SK-N-SH (cell line): Measurements from ENCODE around the gene ADAM11. TPM values are rescaled to one million over a fixed set of nuclear protein-coding genes. Genes with fewer than 3 reads are reported as not detected.

Experiments
- CTCF ChIA-PET: fragments of 300-600, 350-600 bp; formaldehyde crosslinking; extraction: SDS; loops from one replicate; lab custom pipeline; 2021; lab: Yijun Ruan, JAX
- POLR2A ChIA-PET: fragments of 350-600 bp; sonication (Branson Sonifier 250); formaldehyde crosslinking; extraction: SDS; loops from one replicate; lab custom pipeline; 2020; ENCODE audit warnings: antibody characterized with exemption, inconsistent platforms; lab: Yijun Ruan, JAX
- DNase-seq: peaks from one replicate; pipeline ENCODE4 v3.0.0; 2012
- H2AFZ ChIP-seq: fragments of 200-600 bp; sonication (generic); 2 replicates; pipeline ENCODE4 v1.8.1; 2016; ENCODE audit warnings: antibody characterized with exemption, mild to moderate bottlenecking, low read depth
- H3F3A ChIP-seq: fragments of 200-600 bp; sonication (generic); replicated peaks from 2 replicates; pipeline ENCODE3; 2016; ENCODE audit warnings: antibody characterized with exemption, mild to moderate bottlenecking; ENCODE audit not compliant: insufficient read depth
- H3K27ac ChIP-seq, 2 experiments: fragments of 200-500 bp in 1 of 2; fragments of 200-600 bp in 1 of 2; sonication (Bioruptor generic) in 1 of 2; sonication (generic), shearing (Covaris generic) in 1 of 2; 2 replicates each; pipeline versions ENCODE4 v1.5.1 to v1.6.1; 2014 to 2016; ENCODE audit warnings: low read depth in 2 of 2, inconsistent platforms in 1 of 2, low read length in 1 of 2, mild to moderate bottlenecking in 1 of 2, mixed read lengths in 1 of 2
- H3K27me3 ChIP-seq: fragments of 200-600 bp; sonication (generic), shearing (Covaris generic); 2 replicates; pipeline ENCODE4 v1.6.1; 2016; ENCODE audit warnings: mixed run types; ENCODE audit not compliant: insufficient read depth
- H3K36me3 ChIP-seq, 2 experiments: fragments of 200-500 bp in 1 of 2; fragments of 200-600 bp in 1 of 2; sonication (Bioruptor generic) in 1 of 2; sonication (generic) in 1 of 2; replicated peaks in 1 of 2; 2 replicates each; pipeline versions ENCODE3 to v1.5.1; 2014 to 2016; ENCODE audit warnings: low read length in 1 of 2, mild to moderate bottlenecking in 1 of 2; ENCODE audit not compliant: insufficient read depth in 2 of 2, control insufficient read depth in 1 of 2
- H3K4me1 ChIP-seq, 2 experiments: fragments of 200-500 bp in 1 of 2; fragments of 200-600 bp in 1 of 2; sonication (Bioruptor generic) in 1 of 2; sonication (generic), shearing (Covaris generic) in 1 of 2; 2 replicates each; pipeline versions ENCODE4 v1.5.1 to v1.6.1; 2014 to 2016; ENCODE audit warnings: low read depth in 1 of 2, low read length in 1 of 2, mixed run types in 1 of 2; ENCODE audit not compliant: insufficient read depth in 2 of 2, control insufficient read depth in 1 of 2
- H3K4me2 ChIP-seq: fragments of 200-600 bp; sonication (generic), shearing (Covaris generic); 2 replicates; pipeline ENCODE4 v1.6.1; 2017; ENCODE audit warnings: mixed run types
- H3K4me3 ChIP-seq, 2 experiments: fragments of 200-500 bp in 1 of 2; fragments of 200-600 bp in 1 of 2; sonication (Bioruptor generic) in 1 of 2; sonication (generic), shearing (Covaris generic) in 1 of 2; 2 replicates each; pipeline versions ENCODE4 v1.5.1 to v1.8.1; 2014 to 2016; ENCODE audit warnings: low read depth in 2 of 2, inconsistent platforms in 1 of 2, low read length in 1 of 2, mild to moderate bottlenecking in 1 of 2, mixed read lengths in 1 of 2, moderate library complexity in 1 of 2
- H3K79me2 ChIP-seq: fragments of 200-600 bp; sonication (generic); 2 replicates; pipeline ENCODE4 v1.8.1; 2017; ENCODE audit warnings: mild to moderate bottlenecking; ENCODE audit not compliant: insufficient read depth
- H3K9ac ChIP-seq: fragments of 200-600 bp; sonication (generic); 2 replicates; pipeline ENCODE4 v1.6.1; 2017; ENCODE audit warnings: mixed run types
- H3K9me2 ChIP-seq: fragments of 200-600 bp; sonication (generic); 2 replicates; pipeline ENCODE4 v1.6.1; 2017; ENCODE audit warnings: mixed run types
- H3K9me3 ChIP-seq: fragments of 200-600 bp; sonication (generic); 2 replicates; pipeline ENCODE4 v1.6.1; 2017; ENCODE audit warnings: mixed run types, mild to moderate bottlenecking, moderate library complexity
- H4K20me1 ChIP-seq: fragments of 200-600 bp; sonication (generic); 2 replicates; pipeline ENCODE4 v1.6.1; 2017; ENCODE audit warnings: mild to moderate bottlenecking, mixed run types; ENCODE audit not compliant: insufficient read depth
- CHD2 ChIP-seq: fragments of 150-350 bp; IDR thresholded peaks from 2 replicates; pipeline ENCODE4 v1.6.1; 2018; ENCODE audit warnings: low read length; ENCODE audit not compliant: partially characterized antibody
- EZH2phosphoT487 ChIP-seq: fragments of 200-600 bp; sonication (generic); IDR thresholded peaks from 2 replicates; pipeline ENCODE4 v1.6.1; 2017; ENCODE audit warnings: low read depth, mixed run types, mild to moderate bottlenecking, antibody characterized with exemption, moderate library complexity, borderline replicate concordance
- MEF2A ChIP-seq: IDR thresholded peaks from 2 replicates; pipeline ENCODE4 v1.4.0; 2012; ENCODE audit warnings: low read depth, borderline replicate concordance
- MXI1 ChIP-seq: IDR thresholded peaks from 2 replicates; pipeline ENCODE4 v1.6.1; 2012; ENCODE audit warnings: mild to moderate bottlenecking, low read depth, low read length, improper control_type of control experiment
- REST ChIP-seq: IDR thresholded peaks from 2 replicates; pipeline ENCODE4 v1.6.1; 2012; ENCODE audit warnings: mild to moderate bottlenecking, low read depth, low read length, moderate library complexity
- RXRA ChIP-seq: IDR thresholded peaks from 2 replicates; pipeline ENCODE4 v1.4.0; 2012; ENCODE audit warnings: low read depth, mild to moderate bottlenecking, borderline replicate concordance
- SMC3 ChIP-seq: IDR thresholded peaks from 2 replicates; pipeline ENCODE4 v1.6.1; 2012; ENCODE audit warnings: low read depth, low read length, improper control_type of control experiment
- TEAD4 ChIP-seq: IDR thresholded peaks from 2 replicates; pipeline ENCODE4 v1.4.0; 2012; ENCODE audit warnings: mild to moderate bottlenecking, borderline replicate concordance; ENCODE audit not compliant: insufficient read depth
- USF1 ChIP-seq: IDR thresholded peaks from 2 replicates; pipeline ENCODE4 v1.4.0; 2012; ENCODE audit warnings: low read depth, borderline replicate concordance
- ZBTB33 ChIP-seq: IDR thresholded peaks from 2 replicates; pipeline ENCODE4 v1.4.0; 2012; ENCODE audit warnings: low read depth, borderline replicate concordance
- WGBS: methylation state at CpG from one replicate; pipeline ENCODE4 v1.1.6; 2017; ENCODE audit warnings: low lambda C conversion rate; 5-methylcytosine and 5-hydroxymethylcytosine counted together
- polyA plus RNA-seq, 3 experiments: library from polyadenylated mRNA; depleted of rRNA; stranded (reverse); fragments of >200 nt; gene quantifications; 2 replicates each; pipeline ENCODE4 v1.2.3, GENCODE V29; 2012

ADAM11 gene
- polyA plus RNA-seq, 1 of the 3 experiments (the other 2 are of a cell fraction), result 2.5 TPM

- Histone ChIP-seq H4K20me1 (no peaks in the 10 kb centered on the region), H3K27me3 (no peaks in the 10 kb centered on the region)
- TF ChIP-seq REST (no peak), MEF2A (no peak), TEAD4 (no peak), MXI1 (no peak)
- TF ChIP-seq, all 33 proteins: peak for 0
- ChIA-PET POLR2A (no interaction called here), CTCF (interaction anchor here (0.8 to 17.7 kb wide), 7 partner anchors 9 to 93 kb away, joined by 3 to 420 read pairs (median 3); no protein-coding TSS in a partner anchor)
- H3K4me2 ChIP-seq, result no peak overlapping the region
- H3K9me2 ChIP-seq, result no peaks in the 10 kb centered on the region
- H3K4me3 ChIP-seq, result no peak overlapping the region
- peaks cover 0 to 11% of the 10 kb centered on the region in 2 experiments; a peak in 1 of 4 replicates for H3K4me1 ChIP-seq
- 92% methylated on average over 4 of the region's 7 CpGs for WGBS
- no peaks in the 10 kb centered on the region for H3K9me3 ChIP-seq
- no peaks in the 10 kb centered on the region for H3K36me3 ChIP-seq
- H3F3A ChIP-seq, result no peaks in the 10 kb centered on the region
- no peak overlapping the region for H2AFZ ChIP-seq
- H3K9ac ChIP-seq, result no peak overlapping the region
- no peak for DNase-seq
- H3K27ac ChIP-seq, result no peak overlapping the region
- no peaks in the 10 kb centered on the region for H3K79me2 ChIP-seq
Observed at GRCh38 chr17:44785921-44786320, 27.1 kb downstream of the ADAM11 start.

GRCh38 chr17:44786551-44787081, 27.8 kb downstream of the ADAM11 start:
- H3K4me1 ChIP-seq, result peaks cover 0 to 11% of the 10 kb centered on the region in 2 experiments; a peak in 1 of 4 replicates
- 53% methylated on average over 14 of the region's 16 CpGs for WGBS
- no peak overlapping the region for H3K4me3 ChIP-seq
- no peak overlapping the region for H3K4me2 ChIP-seq
- POLR2A ChIA-PET, result no interaction called here
- no peaks in the 10 kb centered on the region for H3K79me2 ChIP-seq
- no peaks in the 10 kb centered on the region for H3K9me3 ChIP-seq
- DNase-seq, result no peak
- no peaks in the 10 kb centered on the region for H3F3A ChIP-seq
- no peaks in the 10 kb centered on the region for H3K9me2 ChIP-seq
- no peaks in the 10 kb centered on the region for H3K27me3 ChIP-seq
- no peaks in the 10 kb centered on the region for H3K36me3 ChIP-seq
- H4K20me1 ChIP-seq, result no peaks in the 10 kb centered on the region
- no peak overlapping the region for H2AFZ ChIP-seq
- no peak overlapping the region for H3K27ac ChIP-seq
- no peak for TF ChIP-seq ZBTB33
- no peak for TF ChIP-seq CHD2
- TF ChIP-seq SMC3, result no peak
- TF ChIP-seq EZH2phosphoT487, result no peak
- no peak for TF ChIP-seq USF1
- TF ChIP-seq RXRA, result no peak
- TF ChIP-seq REST, result no peak
- no peak overlapping the region for H3K9ac ChIP-seq
- CTCF ChIA-PET, result interaction anchor here (0.9 to 17.7 kb wide), 6 partner anchors 8 to 92 kb away, joined by 3 to 420 read pairs (median 4); no protein-coding TSS in a partner anchor
